Measurements from ENCODE around the gene PTPRG.

PTPRG gene

DNA sequence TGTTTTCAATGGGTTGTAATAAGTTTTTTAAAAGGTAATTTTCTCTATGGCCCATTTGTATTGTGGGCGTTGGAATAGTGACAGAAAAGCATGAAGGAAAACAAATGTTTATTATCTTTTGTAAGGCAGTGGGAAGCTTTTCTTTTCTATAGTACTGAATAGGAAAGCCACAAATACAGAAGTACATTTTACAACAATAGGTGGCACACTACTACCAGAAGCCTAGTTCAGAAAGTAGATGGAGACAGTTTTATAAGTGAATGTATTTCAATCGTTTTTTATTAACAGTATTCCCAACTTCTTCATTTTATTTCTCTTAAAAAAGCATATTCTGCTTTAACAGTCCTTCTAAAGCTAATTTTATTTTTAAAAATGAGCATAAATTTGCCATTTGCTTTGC is 296.7 kb downstream of the PTPRG start:
- no peak for DNase-seq (ENCODE audit: insufficient read length)
- TF ChIP-seq POLR2A (IDR thresholded peaks at IDR 0.05; ENCODE audit: low read depth, low read length): no peak
- TF ChIP-seq TAF1 (IDR thresholded peaks at IDR 0.05; ENCODE audit: borderline replicate concordance, low read depth, low read length): no peak

DNA sequence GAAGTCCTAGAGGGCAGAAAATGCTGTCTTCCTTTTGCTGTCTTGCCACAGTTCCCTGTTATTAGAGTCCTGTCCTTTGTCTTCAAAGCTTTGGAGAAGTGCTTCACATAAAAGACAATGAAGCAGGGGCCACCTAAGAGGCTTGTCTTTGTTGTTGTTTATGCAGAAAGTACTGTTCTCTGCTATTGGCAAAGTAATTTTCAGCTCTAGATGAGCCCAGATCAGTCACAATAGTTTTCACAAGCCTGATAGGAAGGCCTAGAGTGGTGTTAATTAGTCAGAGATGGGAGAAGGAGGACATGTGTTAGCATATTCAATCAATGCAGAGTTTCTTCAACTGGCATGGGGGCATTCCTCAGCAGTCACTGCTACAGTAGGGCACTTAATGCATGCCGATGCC is 300.0 kb downstream of the PTPRG start:
- FAIRE-seq: no peak
- DNase-seq (ENCODE audit: insufficient read length): no peak
- TF ChIP-seq POLR2AphosphoS5 (IDR thresholded peaks at IDR 0.05; ENCODE audit: low read depth, low read length) (no peak), POLR2A (IDR thresholded peaks at IDR 0.05; ENCODE audit: low read depth, low read length) (no peak), TAF1 (IDR thresholded peaks at IDR 0.05; ENCODE audit: borderline replicate concordance, low read depth, low read length) (no peak)

More for the DNA sequence above, 296.7 kb downstream of the PTPRG start:
- no peak for FAIRE-seq

DNA sequence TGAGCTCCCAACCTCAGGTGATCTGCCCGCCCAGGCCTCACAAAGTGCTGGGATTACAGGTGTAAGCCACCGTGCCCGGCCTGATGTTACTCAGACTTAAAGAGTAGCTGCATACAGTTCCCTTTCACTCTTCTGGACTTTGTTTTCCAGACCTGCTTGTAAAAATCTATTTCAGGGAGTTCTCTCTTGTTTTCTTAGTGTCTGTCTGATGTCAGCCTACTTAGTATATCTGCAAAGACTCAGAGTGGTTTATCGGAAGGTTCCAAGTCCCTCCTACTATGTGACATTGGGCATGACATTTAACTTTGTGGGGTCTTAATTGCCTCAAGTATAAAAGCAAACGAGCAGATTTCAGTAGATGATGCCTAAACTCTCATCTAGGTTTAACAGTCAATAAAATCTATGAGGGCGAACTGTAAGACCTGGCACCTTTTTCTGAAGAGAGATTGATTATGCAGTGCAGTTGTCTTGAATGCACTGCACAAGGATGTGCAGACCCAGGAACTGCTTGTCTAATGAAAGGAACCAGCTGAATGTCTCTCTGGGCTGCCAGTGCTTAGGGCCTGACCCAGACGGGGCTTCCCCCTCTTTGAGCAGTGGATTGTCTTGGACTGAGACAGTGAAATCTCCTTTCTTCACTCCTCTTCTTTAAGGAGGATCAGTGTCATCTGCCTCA is 301.4 kb downstream of the PTPRG start:
- FAIRE-seq (no peak), DNase-seq (ENCODE audit: insufficient read length) (no peak)
- TF ChIP-seq POLR2AphosphoS5 (IDR thresholded peaks at IDR 0.05; ENCODE audit: low read depth, low read length) (no peak), TAF1 (IDR thresholded peaks at IDR 0.05; ENCODE audit: borderline replicate concordance, low read depth, low read length) (no peak), POLR2A (IDR thresholded peaks at IDR 0.05; ENCODE audit: low read depth, low read length) (no peak)

DNA sequence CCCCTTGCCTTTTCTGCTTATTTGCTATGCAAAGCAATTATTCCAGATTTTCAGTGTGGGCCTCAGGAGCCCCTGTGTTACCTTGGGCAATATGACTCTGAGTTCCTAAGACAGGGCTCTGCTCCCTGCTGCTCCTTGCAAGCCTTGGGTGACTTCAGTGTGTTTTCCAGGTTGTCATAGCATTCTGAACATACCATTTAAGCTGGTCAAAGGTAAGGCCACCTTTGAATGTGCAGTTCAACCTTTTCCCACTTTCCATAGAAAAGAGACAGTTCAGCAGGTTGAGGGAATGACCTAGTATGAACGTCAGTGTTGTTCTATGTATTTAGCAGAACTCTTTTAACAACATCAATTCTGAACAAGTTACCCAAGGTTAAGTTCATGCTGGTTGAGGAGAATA is 302.2 kb downstream of the PTPRG start:
- TF ChIP-seq POLR2AphosphoS5 (IDR thresholded peaks at IDR 0.05; ENCODE audit: low read depth, low read length) (no peak), POLR2A (IDR thresholded peaks at IDR 0.05; ENCODE audit: low read depth, low read length) (no peak), TAF1 (IDR thresholded peaks at IDR 0.05; ENCODE audit: borderline replicate concordance, low read depth, low read length) (no peak)
- no peak for FAIRE-seq
- DNase-seq (ENCODE audit: insufficient read length): no peak

DNA sequence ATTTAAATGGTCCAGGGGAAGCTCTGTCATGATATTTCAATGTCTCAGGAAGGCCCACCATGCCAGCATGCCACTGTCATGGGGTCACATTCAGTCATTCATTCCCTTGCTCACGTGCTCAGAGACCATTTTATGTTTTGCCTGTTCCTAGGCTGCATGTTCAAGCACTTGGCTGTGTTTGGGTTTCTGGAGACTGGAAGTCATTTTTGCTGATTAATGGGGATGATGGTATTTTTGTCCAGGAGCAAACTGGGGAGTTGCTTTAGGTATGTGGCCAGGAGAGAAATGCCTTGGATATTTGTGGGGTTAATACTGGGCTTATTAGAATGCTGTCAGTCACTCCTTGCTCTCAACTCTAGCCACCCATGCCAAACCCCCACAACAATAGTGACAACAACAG is 303.5 kb downstream of the PTPRG start:
- no peak for TF ChIP-seq POLR2A (IDR thresholded peaks at IDR 0.05; ENCODE audit: low read depth, low read length)
- TF ChIP-seq POLR2AphosphoS5 (IDR thresholded peaks at IDR 0.05; ENCODE audit: low read depth, low read length): no peak
- no peak for TF ChIP-seq TAF1 (IDR thresholded peaks at IDR 0.05; ENCODE audit: borderline replicate concordance, low read depth, low read length)
- FAIRE-seq (no peak), DNase-seq (ENCODE audit: insufficient read length) (no peak)

DNA sequence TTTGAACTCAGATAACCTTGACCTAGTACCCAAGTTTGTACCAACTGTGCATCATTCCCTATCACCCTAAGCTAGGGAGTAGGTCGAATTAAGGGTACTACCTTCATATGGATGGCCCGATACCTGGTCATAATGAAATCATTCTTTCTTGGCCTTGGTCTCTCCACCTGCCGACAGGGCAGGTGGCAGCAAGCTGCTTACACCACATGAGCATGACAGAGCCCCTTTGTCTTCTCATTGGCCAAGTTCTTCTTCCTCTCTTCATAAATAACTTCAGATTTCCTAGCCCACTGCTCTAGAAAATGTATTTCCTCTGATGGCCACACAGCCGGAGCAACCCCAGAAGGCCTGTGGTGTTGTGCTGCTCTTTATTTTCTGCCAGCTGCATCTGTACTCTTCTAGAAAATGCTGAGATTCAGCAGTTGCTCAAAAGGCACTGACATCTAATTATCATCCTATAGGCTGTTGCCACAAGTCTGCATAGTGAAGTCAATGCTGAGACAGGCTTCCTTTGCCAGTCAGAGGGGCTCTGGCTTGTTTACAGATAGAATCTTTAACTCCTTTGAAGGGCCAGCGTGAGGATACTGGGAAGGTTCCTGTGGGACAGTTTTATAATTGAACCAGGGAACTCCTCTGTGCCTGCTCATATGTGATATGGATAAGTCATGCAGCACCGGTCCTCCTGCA is 304.2 kb downstream of the PTPRG start:
- TF ChIP-seq TAF1 (IDR thresholded peaks at IDR 0.05; ENCODE audit: borderline replicate concordance, low read depth, low read length): no peak
- TF ChIP-seq POLR2A (IDR thresholded peaks at IDR 0.05; ENCODE audit: low read depth, low read length): no peak
- TF ChIP-seq POLR2AphosphoS5 (IDR thresholded peaks at IDR 0.05; ENCODE audit: low read depth, low read length): no peak
- DNase-seq (ENCODE audit: insufficient read length) (no peak), FAIRE-seq (peak; percentile 40)

DNA sequence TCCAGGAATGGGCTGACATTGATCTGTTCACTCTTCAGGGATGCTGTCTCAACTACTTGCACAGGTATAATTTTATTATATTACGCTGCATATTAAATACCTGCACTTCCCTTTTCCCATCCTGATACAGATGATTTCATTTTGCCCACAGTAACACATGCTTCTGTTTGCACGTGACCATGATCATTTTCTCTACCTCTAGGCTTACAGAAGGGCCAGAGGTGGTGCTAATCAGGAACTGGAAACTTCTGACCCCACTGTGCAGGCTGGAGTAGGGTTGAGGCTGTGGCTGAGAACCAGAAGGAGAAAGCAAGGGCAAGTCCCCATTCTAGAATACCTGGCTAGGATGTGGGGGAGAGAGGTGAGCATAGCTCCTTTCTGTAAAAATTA is 304.8 kb downstream of the PTPRG start:
- FAIRE-seq: no peak
- no peak for TF ChIP-seq POLR2A (IDR thresholded peaks at IDR 0.05; ENCODE audit: low read depth, low read length)
- TF ChIP-seq TAF1 (IDR thresholded peaks at IDR 0.05; ENCODE audit: borderline replicate concordance, low read depth, low read length): no peak
- no peak for TF ChIP-seq POLR2AphosphoS5 (IDR thresholded peaks at IDR 0.05; ENCODE audit: low read depth, low read length)
- no peak for DNase-seq (ENCODE audit: insufficient read length)

DNA sequence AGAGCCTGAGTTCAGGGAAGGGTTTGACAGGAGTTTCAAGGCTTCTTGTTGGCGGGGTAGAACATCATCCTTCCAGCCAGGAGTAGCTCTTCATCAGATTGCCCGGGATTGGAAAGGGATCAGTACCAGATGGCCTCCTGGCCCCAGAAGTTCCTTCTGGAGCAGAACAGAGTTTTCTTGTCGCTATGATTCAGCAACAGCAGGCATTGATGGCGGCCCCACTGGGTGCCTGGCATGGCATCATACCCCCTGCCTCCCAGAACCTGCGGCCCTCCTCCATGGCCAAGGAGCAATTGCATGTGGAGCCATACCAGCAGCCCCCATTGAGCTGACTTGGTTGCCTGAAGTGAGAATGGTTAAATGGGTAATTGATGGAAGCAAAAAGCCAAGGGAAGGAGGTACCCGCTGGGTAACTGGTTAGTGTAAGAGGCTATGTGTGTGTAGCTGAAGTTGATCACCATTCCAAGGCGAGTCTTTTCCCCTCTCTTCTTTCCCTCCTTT is 305.6 kb downstream of the PTPRG start:
- TF ChIP-seq POLR2A (IDR thresholded peaks at IDR 0.05; ENCODE audit: low read depth, low read length): no peak
- TF ChIP-seq TAF1 (IDR thresholded peaks at IDR 0.05; ENCODE audit: borderline replicate concordance, low read depth, low read length): no peak
- no peak for TF ChIP-seq POLR2AphosphoS5 (IDR thresholded peaks at IDR 0.05; ENCODE audit: low read depth, low read length)
- DNase-seq (ENCODE audit: insufficient read length) (no peak), FAIRE-seq (no peak)

DNA sequence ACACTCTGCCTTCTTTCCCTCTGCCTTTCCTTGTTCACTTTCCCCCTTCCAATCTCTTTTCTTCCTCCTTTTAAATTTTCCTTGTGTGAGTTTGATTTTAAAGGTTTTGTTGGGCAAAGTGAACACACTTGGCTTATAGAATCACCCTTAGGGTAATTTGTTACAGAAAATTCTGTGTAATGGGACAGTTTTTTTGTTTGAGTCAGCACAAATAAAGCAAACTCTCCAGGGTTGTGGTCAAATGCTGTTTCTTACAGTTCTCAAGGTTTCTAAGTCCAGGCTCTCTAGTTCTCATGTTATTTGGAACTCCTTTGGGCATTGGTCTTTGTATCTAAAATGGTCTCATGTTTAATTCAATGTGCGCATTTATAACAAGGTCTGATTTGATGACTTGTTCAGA is 307.1 kb downstream of the PTPRG start:
- no peak for TF ChIP-seq POLR2A (IDR thresholded peaks at IDR 0.05; ENCODE audit: low read depth, low read length)
- no peak for TF ChIP-seq TAF1 (IDR thresholded peaks at IDR 0.05; ENCODE audit: borderline replicate concordance, low read depth, low read length)
- no peak for TF ChIP-seq POLR2AphosphoS5 (IDR thresholded peaks at IDR 0.05; ENCODE audit: low read depth, low read length)
- FAIRE-seq (no peak), DNase-seq (ENCODE audit: insufficient read length) (no peak)

DNA sequence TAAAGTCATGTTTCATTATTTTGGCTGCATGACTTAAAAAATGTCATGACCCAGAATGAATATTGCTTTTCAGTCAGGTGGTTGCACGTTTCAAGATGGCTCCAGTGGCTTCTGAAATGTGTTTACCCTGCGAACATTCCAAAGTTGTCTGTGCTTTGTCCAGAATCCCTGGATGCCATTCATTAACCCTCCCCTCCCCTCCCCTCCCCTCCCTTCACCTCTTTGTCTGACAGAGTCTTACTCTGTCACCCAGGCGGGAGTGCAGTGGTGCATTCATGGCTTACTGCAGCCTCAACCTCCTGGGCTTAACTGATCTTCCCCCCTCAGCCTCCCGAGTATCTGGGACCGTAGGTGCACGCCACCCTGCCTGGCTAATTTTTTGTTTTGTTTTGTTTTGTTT is 308.0 kb downstream of the PTPRG start:
- no peak for TF ChIP-seq POLR2AphosphoS5 (IDR thresholded peaks at IDR 0.05; ENCODE audit: low read depth, low read length)
- no peak for TF ChIP-seq POLR2A (IDR thresholded peaks at IDR 0.05; ENCODE audit: low read depth, low read length)
- FAIRE-seq (no peak), DNase-seq (ENCODE audit: insufficient read length) (no peak)

DNA sequence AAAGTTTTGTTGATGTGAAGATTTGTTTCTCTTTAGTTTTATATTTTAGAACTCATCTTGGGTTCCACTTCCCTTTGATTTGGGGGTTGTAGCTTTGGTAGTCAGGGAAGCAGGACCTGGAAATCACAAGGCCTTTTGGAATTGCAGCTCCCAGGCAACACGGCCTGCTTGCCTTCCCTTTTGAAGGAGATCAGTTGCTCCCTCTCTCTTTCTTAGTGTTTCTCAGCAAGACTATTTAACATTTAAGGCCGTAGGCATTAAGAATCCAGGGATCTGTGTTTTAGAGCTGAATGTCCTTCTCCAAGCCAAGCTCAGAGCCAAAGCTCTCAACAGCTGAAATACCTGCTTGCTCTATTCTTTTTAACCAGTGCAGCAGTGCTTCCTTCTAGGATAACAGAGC is 310.3 kb downstream of the PTPRG start:
- no peak for DNase-seq (ENCODE audit: insufficient read length)
- no peak for TF ChIP-seq POLR2AphosphoS5 (IDR thresholded peaks at IDR 0.05; ENCODE audit: low read depth, low read length)
- no peak for TF ChIP-seq TAF1 (IDR thresholded peaks at IDR 0.05; ENCODE audit: borderline replicate concordance, low read depth, low read length)
- no peak for TF ChIP-seq POLR2A (IDR thresholded peaks at IDR 0.05; ENCODE audit: low read depth, low read length)
- no peak for FAIRE-seq

DNA sequence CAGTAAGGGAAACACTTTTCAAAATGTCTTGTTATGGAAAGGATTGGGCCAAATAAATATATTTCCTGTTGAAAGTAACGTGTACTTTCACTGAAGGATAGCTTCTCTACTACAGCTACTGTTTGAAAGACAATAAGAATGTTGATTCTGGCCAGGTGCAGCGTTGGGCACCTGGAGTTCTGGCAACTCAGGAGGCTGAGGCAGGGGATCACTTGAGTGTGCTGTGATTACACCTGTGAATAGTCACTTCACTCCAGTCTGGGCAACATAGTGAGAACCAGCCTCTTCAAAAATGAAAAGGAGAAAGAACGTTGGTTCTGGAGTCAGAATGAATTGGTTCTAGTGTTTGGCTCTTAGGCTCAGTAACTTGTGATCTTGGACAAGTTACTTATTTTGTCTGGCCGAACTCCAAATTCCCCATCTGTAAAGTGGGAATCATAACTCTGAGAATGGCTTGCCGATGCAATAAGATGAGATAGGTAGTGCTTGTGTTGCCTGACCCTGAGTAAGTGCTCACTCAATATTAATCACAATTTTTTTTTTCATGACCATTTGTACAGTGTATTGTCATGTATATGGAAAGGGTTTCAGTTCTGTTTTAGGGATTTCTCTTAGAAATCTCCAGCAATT is 310.8 kb downstream of the PTPRG start:
- FAIRE-seq (no peak), DNase-seq (ENCODE audit: insufficient read length) (no peak)
- TF ChIP-seq POLR2AphosphoS5 (IDR thresholded peaks at IDR 0.05; ENCODE audit: low read depth, low read length) (no peak), TAF1 (IDR thresholded peaks at IDR 0.05; ENCODE audit: borderline replicate concordance, low read depth, low read length) (no peak), POLR2A (IDR thresholded peaks at IDR 0.05; ENCODE audit: low read depth, low read length) (no peak)
